ENCODE measurements around the gene ITSN2. TPM values are rescaled to one million over a fixed set of nuclear protein-coding genes. Genes with fewer than 3 reads are reported as not detected.
"Not testable (repeated sequence)": the region's sequence is repeated elsewhere in the genome, so short reads cannot be mapped to it uniquely, and the experiment has no call there.

Gene ITSN2
- polyA plus RNA-seq, 1 donor from 2014 or later: 10.6 TPM

DNA sequence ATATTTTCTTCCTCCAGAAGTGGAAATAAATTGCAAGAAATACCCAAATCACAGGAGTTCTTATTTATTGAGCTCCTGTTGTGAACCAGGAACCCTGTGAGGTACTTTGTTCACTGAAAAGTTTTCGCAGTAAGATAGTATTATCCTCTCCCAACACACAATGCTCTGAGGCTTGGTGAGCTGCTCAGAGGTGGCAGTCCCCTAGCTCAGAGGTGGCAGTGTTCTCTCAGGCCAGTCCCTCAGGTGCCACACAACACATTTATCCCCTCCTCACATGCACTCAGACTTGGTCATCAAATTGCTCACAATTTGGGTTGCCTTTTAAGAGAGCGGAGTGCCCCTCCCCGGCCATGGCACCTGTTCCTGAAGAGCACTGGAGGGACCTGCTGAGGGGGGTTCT is 159.5 kb downstream of the ITSN2 start:
- Histone ChIP-seq H3K27me3 (ENCODE audit: insufficient read depth, low read depth, low read length) (no peaks in the 10 kb centered on the region), H3K9ac (ENCODE audit: low read length) (no peak overlapping the region), H3K9me2 (ENCODE audit: insufficient read depth, low read length) (no peaks in the 10 kb centered on the region), H3K4me3 (ENCODE audit: low read length) (no peak overlapping the region), H2AFZ (ENCODE audit: low read depth, low read length) (no peak overlapping the region), H3K79me2 (replicated peaks; ENCODE audit: insufficient read depth, low read length) (no peaks in the 10 kb centered on the region), H3F3A (ENCODE audit: insufficient read depth, low read length, poor library complexity, severe bottlenecking) (no peaks in the 10 kb centered on the region), H3K4me2 (ENCODE audit: low read length) (no peak overlapping the region), H3K36me3 (ENCODE audit: insufficient read depth, low read length) (no peaks in the 10 kb centered on the region), H3K27ac (ENCODE audit: low read length) (no peak overlapping the region), H3K9me3 (ENCODE audit: low read length) (no peaks in the 10 kb centered on the region), H4K20me1 (ENCODE audit: insufficient read depth) (no peaks in the 10 kb centered on the region)
- TF ChIP-seq, protein P1, sequence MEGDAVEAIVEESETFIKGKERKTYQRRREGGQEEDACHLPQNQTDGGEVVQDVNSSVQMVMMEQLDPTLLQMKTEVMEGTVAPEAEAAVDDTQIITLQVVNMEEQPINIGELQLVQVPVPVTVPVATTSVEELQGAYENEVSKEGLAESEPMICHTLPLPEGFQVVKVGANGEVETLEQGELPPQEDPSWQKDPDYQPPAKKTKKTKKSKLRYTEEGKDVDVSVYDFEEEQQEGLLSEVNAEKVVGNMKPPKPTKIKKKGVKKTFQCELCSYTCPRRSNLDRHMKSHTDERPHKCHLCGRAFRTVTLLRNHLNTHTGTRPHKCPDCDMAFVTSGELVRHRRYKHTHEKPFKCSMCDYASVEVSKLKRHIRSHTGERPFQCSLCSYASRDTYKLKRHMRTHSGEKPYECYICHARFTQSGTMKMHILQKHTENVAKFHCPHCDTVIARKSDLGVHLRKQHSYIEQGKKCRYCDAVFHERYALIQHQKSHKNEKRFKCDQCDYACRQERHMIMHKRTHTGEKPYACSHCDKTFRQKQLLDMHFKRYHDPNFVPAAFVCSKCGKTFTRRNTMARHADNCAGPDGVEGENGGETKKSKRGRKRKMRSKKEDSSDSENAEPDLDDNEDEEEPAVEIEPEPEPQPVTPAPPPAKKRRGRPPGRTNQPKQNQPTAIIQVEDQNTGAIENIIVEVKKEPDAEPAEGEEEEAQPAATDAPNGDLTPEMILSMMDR (IDR thresholded peaks at IDR 0.05; ENCODE audit: poor library complexity, severe bottlenecking): no peak
- no peak for TF ChIP-seq RAD21 (conservative IDR thresholded peaks at IDR 0.05)
- no peak for TF ChIP-seq TAF1 (IDR thresholded peaks at IDR 0.05; ENCODE audit: low read depth)
- TF ChIP-seq EZH2 (IDR thresholded peaks at IDR 0.05; ENCODE audit: borderline replicate concordance, insufficient read depth, low read length, poor library complexity, severe bottlenecking): no peak
- no peak for TF ChIP-seq SMC3 (conservative IDR thresholded peaks at IDR 0.05; ENCODE audit: poor library complexity)
- TF ChIP-seq EP300 (conservative IDR thresholded peaks at IDR 0.05; ENCODE audit: poor library complexity, severe bottlenecking): no peak
- no peak for TF ChIP-seq MXI1 (conservative IDR thresholded peaks at IDR 0.05; ENCODE audit: poor library complexity, severe bottlenecking)

DNA sequence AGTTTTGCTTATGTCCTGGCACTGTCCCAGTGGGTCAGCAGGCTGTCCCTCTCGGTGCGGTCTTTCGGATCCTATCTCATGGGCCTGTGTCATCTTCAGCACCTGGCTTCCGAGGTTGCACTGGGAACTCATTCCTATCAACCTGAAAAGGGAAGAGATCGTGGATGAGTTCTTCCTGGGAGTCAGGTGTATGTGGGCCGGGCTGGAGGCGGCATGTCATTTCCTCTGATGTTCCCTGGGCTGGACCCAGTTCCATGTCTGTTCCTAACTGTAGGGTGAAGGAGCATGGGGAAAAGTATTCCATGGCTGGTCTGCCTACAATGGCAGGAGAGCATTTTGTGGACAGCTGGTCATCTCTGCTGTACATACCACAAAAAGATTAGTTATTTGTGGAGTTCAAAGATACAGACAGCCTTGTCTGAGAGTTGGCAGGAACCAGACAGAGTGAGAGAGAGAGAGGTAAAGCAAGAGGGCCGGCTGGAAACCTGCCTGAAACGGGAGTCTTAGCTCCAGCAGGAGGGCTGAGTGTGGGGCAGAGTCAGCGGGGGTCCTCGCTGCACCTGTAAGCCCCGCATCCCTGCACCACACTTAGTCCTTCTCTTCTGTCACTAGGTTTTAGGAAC is 160.3 kb downstream of the ITSN2 start:
- Histone ChIP-seq H3K9me2 (ENCODE audit: insufficient read depth, low read length) (no peaks in the 10 kb centered on the region), H3K27ac (ENCODE audit: low read length) (no peak overlapping the region), H3K4me2 (ENCODE audit: low read length) (no peak overlapping the region), H3K27me3 (ENCODE audit: insufficient read depth, low read depth, low read length) (no peaks in the 10 kb centered on the region), H2AFZ (ENCODE audit: low read depth, low read length) (no peak overlapping the region), H3F3A (ENCODE audit: insufficient read depth, low read length, poor library complexity, severe bottlenecking) (no peaks in the 10 kb centered on the region), H3K36me3 (ENCODE audit: insufficient read depth, low read length) (no peaks in the 10 kb centered on the region), H3K9me3 (ENCODE audit: low read length) (no peaks in the 10 kb centered on the region), H3K4me3 (ENCODE audit: low read length) (no peak overlapping the region), H3K79me2 (replicated peaks; ENCODE audit: insufficient read depth, low read length) (no peaks in the 10 kb centered on the region), H3K9ac (ENCODE audit: low read length) (no peak overlapping the region), H4K20me1 (ENCODE audit: insufficient read depth) (no peaks in the 10 kb centered on the region)
- TF ChIP-seq EZH2 (IDR thresholded peaks at IDR 0.05; ENCODE audit: borderline replicate concordance, insufficient read depth, low read length, poor library complexity, severe bottlenecking): no peak
- TF ChIP-seq EP300 (conservative IDR thresholded peaks at IDR 0.05; ENCODE audit: poor library complexity, severe bottlenecking): no peak
- TF ChIP-seq, protein P1 (IDR thresholded peaks at IDR 0.05; ENCODE audit: poor library complexity, severe bottlenecking): no peak

DNA sequence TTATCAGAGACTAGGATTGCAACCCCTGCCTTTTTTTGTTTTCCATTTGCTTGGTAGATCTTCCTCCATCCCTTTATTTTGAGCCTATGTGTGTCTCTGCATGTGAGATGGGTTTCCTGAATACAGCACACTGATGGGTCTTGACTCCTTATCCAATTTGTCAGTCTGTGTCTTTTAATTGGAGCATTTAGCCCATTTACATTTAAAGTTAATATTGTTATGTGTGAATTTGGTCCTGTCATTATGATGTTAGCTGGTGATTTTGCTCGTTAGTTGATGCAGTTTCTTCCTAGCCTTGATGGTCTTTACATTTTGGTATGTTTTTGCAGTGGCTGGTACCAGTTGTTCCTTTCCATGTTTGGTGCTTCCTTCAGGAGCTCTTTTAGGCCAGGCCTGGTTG is 163.1 kb downstream of the ITSN2 start:
- H3K27ac ChIP-seq (ENCODE audit: low read length); H3K9me3 ChIP-seq (ENCODE audit: low read length); H3K4me2 ChIP-seq (ENCODE audit: low read length); H3K36me3 ChIP-seq (ENCODE audit: insufficient read depth, low read length); H3K79me2 ChIP-seq (replicated peaks; ENCODE audit: insufficient read depth, low read length); H3F3A ChIP-seq (ENCODE audit: insufficient read depth, low read length, poor library complexity, severe bottlenecking); H2AFZ ChIP-seq (ENCODE audit: low read depth, low read length); H4K20me1 ChIP-seq (ENCODE audit: insufficient read depth); H3K4me3 ChIP-seq (ENCODE audit: low read length); H3K9me2 ChIP-seq (ENCODE audit: insufficient read depth, low read length); H3K9ac ChIP-seq (ENCODE audit: low read length); H3K27me3 ChIP-seq (ENCODE audit: insufficient read depth, low read depth, low read length): not testable (repeated sequence)
